Neural crest cell (in vitro differentiated cells): ENCODE data around the gene ERF. TPM values are rescaled to one million over a fixed set of nuclear protein-coding genes. Genes with fewer than 3 reads are reported as not detected.

ENCODE experiments used
- DNase-seq: peaks from one replicate; pipeline ENCODE4 v3.0.0; 2021; ENCODE audit warnings: low read depth, mixed read lengths, low spot score
- H3K27ac Mint-ChIP-seq: one replicate; pipeline ENCODE4 v1.8.0; 2021; ENCODE audit warnings: mild to moderate bottlenecking, mixed read lengths; ENCODE audit not compliant: unreplicated experiment
- H3K27me3 Mint-ChIP-seq: 2 replicates; pipeline ENCODE4 v1.8.0; 2021; ENCODE audit warnings: low read depth, mild to moderate bottlenecking, mixed read lengths
- H3K36me3 Mint-ChIP-seq: 2 replicates; pipeline ENCODE4 v1.8.0; 2021; ENCODE audit warnings: low read depth, mild to moderate bottlenecking, mixed read lengths
- H3K4me1 Mint-ChIP-seq: 2 replicates; pipeline ENCODE4 v1.8.0; 2021; ENCODE audit warnings: mixed read lengths
- H3K4me3 Mint-ChIP-seq: one replicate; pipeline ENCODE4 v1.8.0; 2021; ENCODE audit warnings: mild to moderate bottlenecking, mixed read lengths
- H3K9me3 Mint-ChIP-seq: 2 replicates; pipeline ENCODE4 v1.8.0; 2021; ENCODE audit warnings: mixed read lengths
- CTCF ChIP-seq: fragments of 200-600 bp; sonication (generic); conservative IDR thresholded peaks from 2 replicates; pipeline ENCODE4 v1.5.0; 2021; ENCODE audit warnings: antibody characterized with exemption, mild to moderate bottlenecking
- total RNA-seq: library from RNA; stranded (reverse); gene quantifications from 2 replicates; pipeline ENCODE4 v1.2.1, GENCODE V29; 2021

Gene ERF
- total RNA-seq, 1 donor from 2014 or later = 102 TPM

GRCh38 chr19:42280815-42281145 is 25.9 kb upstream of the ERF start:
- no peak overlapping the region for H3K4me3 Mint-ChIP-seq
- peaks cover 4% of the 10 kb centered on the region for H3K27me3 Mint-ChIP-seq
- H3K27ac Mint-ChIP-seq = no peak overlapping the region
- H3K4me1 Mint-ChIP-seq = peaks cover 34% of the 10 kb centered on the region
- no peak for DNase-seq
- H3K9me3 Mint-ChIP-seq = no peaks in the 10 kb centered on the region
- peaks cover 3% of the 10 kb centered on the region for H3K36me3 Mint-ChIP-seq
- no peak for TF ChIP-seq CTCF

GRCh38 chr19:42279902-42280814 is 25.2 kb upstream of the ERF start:
- Mint-ChIP-seq H3K27ac (no peak overlapping the region), H3K27me3 (peaks cover 4% of the 10 kb centered on the region), H3K9me3 (no peaks in the 10 kb centered on the region), H3K4me3 (peak overlapping the region; percentile 96), H3K4me1 (peaks cover 27% of the 10 kb centered on the region), H3K36me3 (peaks cover 3% of the 10 kb centered on the region)
- TF ChIP-seq CTCF = peak; percentile 90
- DNase-seq = peak; percentile 77

GRCh38 chr19:42279155-42279901 is 24.4 kb upstream of the ERF start:
- H3K36me3 Mint-ChIP-seq = no peaks in the 10 kb centered on the region
- peaks cover 21% of the 10 kb centered on the region for H3K4me1 Mint-ChIP-seq

GRCh38 chr19:42278452-42279154 is 23.7 kb upstream of the ERF start:
- Mint-ChIP-seq H3K27ac (no peak overlapping the region), H3K9me3 (no peaks in the 10 kb centered on the region), H3K4me1 (peaks cover 21% of the 10 kb centered on the region), H3K4me3 (peak overlapping the region; percentile 96), H3K27me3 (no peaks in the 10 kb centered on the region), H3K36me3 (no peaks in the 10 kb centered on the region)
- DNase-seq = no peak
- TF ChIP-seq CTCF = no peak

More at GRCh38 chr19:42279155-42279901, 24.4 kb upstream of the ERF start:
- no peaks in the 10 kb centered on the region for H3K9me3 Mint-ChIP-seq
- H3K27me3 Mint-ChIP-seq = no peaks in the 10 kb centered on the region
- DNase-seq = no peak
- TF ChIP-seq CTCF = no peak
- peak overlapping the region; percentile 96 for H3K4me3 Mint-ChIP-seq
- peak overlapping the region; percentile 30 for H3K27ac Mint-ChIP-seq

GRCh38 chr19:42277821-42278451 is 23.0 kb upstream of the ERF start:
- H3K9me3 Mint-ChIP-seq = no peaks in the 10 kb centered on the region
- H3K36me3 Mint-ChIP-seq = no peaks in the 10 kb centered on the region
- DNase-seq = no peak
- no peaks in the 10 kb centered on the region for H3K27me3 Mint-ChIP-seq
- peak overlapping the region; percentile 96 for H3K4me3 Mint-ChIP-seq
- H3K27ac Mint-ChIP-seq = no peak overlapping the region
- no peak for TF ChIP-seq CTCF
- peaks cover 21% of the 10 kb centered on the region for H3K4me1 Mint-ChIP-seq
